M059J (cell line): ENCODE measurements around the gene TROAP. TPM values are rescaled to one million over a fixed set of nuclear protein-coding genes. Genes with fewer than 3 reads are reported as not detected.
A peak's percentile ranks its signal among the peaks of the same experiment; 100 is the strongest.
"Not testable (repeated sequence)": the region's sequence is repeated elsewhere in the genome, so short reads cannot be mapped to it uniquely, and the experiment has no call there.

ENCODE experiments used
- DNase-seq: peaks from one replicate; pipeline ENCODE4 v3.0.0-alpha.2; 2012; ENCODE audit warnings: low read depth
- total RNA-seq: library from RNA; depleted of rRNA; stranded (reverse); fragments of >200 nt; shearing (Covaris generic); gene quantifications from 2 replicates; pipeline ENCODE4 v1.2.3, GENCODE V29; 2014; rRNA removed

Gene TROAP, protein sequence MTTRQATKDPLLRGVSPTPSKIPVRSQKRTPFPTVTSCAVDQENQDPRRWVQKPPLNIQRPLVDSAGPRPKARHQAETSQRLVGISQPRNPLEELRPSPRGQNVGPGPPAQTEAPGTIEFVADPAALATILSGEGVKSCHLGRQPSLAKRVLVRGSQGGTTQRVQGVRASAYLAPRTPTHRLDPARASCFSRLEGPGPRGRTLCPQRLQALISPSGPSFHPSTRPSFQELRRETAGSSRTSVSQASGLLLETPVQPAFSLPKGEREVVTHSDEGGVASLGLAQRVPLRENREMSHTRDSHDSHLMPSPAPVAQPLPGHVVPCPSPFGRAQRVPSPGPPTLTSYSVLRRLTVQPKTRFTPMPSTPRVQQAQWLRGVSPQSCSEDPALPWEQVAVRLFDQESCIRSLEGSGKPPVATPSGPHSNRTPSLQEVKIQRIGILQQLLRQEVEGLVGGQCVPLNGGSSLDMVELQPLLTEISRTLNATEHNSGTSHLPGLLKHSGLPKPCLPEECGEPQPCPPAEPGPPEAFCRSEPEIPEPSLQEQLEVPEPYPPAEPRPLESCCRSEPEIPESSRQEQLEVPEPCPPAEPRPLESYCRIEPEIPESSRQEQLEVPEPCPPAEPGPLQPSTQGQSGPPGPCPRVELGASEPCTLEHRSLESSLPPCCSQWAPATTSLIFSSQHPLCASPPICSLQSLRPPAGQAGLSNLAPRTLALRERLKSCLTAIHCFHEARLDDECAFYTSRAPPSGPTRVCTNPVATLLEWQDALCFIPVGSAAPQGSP
- 31.3 and 47.4 TPM in 2 replicates for total RNA-seq

DNA sequence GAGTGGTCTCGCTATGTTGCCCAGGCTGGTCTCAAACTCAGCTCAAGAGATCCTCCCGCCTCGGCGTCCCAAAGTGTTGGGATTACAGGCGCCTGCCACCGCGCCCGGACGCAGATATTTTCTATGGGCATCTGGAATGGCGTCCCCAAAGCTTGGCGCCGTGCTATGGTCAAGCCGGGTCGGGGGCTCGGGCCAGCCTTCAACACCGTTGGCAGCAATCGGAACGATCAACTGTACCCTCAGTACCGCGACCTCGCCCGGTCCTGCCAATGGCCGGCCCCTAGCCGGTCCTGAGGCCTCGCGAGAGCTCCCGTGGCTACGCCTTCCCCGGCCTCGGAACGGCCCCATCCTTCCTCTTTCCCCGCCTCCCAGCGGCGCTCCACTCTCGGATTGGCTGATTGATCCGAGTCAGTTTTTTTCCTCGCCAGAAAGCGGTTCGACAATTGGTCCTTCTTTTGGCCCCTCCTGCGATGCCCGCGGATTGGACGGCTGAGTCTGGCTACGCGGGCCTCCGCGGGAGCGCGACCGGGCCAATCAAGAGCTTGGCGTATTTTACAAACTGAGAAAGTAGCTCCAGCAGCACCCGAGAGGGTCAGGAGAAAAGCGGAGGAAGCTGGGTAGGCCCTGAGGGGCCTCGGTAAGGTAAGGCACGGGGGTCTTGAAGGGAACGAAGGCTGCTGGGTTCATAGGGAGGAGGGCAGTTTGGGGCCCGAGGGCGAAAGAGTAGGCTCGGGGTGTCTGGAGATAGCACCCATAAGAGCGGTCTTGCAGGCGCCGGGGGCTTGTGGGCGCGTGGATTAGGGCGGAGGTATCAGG is at the start of gene TROAP:
Gene TROAP, plus strand, starts transcription at position 548 of the 816 bp plus-strand sequence. CDS start 354 bp downstream, outside the sequence.
- peak; percentile 98 for DNase-seq

DNA sequence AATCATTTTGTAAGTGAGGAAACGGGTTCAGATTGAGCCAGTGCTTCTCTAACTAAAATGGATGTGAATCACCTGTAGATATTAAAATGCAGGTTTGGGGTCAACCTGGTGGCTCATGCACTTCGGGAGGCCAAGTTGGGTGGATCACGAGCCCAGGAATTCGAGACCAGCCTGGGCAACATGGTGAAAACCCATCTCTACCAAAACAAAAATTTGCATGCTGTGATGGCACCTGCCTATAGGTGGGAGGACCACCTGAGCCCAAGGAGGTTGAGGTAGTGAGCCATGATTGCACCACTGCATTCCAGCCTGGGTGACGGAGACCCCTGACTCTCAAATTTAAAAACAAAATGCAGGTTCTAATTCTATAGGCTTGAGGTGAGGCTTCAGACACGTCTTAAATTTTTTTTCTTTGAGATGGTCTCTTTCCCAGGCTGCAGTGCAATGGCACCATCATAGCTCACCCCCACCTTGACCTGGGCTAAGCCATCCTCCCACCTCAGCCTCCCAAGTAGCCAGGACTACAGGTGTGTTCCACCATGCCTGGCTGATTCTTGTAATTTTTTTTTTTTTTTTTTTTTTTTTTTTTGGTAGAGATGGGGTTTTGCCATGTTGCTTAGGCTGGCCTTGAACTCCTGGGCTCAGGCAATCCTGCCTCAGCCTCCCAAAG is 49.2 kb upstream of the TROAP start:
- no peak for DNase-seq

DNA sequence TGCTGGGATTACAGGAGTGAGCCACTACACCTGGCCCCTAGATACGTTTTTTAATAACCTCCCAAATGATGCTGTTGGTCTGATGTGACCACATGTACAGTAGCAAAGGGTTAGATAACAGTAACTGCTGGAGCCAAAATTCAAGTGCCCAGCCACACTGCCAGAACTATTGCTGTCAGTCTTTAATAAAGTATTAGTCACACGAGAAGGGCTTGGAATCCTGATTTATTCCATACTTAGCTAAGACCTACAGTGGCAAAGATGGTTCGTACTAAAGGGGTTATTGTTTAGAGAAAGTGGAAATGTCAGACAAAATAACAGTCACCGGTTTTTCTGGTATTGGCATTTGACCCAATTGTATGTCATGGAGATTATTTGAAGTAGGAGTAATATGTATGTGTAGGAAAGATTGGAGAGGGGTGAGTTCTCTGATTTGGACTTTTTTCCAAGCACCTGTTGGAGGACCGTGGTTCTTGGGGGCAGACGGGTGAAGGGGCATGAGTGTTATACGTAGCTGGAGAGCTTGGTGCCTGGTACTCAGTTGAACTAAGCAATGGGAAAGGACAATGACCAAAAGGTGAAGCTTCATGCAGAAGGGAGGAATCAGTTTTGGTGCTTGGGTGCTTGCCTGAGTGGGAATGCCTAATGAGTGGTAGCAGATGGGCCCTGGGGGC is 48.5 kb upstream of the TROAP start:
- DNase-seq, result peak; percentile 55

DNA sequence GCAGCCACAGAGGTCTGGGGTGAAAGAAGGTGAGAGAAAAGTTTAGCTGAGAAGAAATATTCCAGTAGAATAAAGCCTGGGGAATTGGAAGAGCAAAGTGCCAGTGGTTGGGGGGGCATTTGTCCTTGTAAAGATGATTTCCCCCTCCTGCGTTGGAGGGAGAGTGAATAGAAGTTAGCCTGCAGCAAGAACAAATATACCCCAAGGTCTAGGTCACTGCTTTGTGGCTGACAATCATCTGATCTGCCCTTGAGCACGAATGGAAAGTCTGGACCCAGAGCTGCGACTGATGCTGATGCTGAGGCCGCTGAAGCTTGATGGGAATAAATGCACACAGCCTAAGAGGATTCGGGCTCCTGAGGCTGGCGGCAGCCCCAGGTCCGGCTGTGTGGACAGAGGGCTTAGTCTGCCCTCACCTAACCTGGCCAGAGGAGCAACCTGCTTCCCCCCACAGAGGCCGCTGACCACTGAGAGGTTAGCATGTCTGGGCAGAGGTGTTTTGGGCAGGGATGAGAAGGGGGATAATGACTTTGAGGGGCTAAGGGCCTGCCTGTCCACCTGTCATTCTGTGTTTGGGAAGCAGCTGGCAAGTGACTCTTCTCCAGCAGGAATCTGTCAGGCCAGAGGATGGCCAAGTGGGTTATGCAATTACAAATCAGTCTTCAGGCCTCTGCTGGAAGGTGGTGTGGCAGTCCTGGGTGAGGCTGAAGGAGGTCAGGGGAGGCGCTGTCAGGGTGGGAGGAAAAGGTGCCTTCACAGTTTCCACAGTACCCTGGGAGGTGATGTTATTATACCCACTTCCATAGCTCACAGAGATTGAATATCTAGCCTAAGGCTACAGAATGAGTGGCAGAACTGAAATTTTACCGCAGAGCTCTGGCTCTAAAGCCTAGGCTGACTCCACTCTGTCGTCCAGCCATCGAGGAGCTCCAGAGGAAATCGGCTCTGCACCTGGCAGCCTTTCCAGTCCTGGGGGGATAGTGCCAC is 46.5 kb upstream of the TROAP start:
- peak; percentile 46 for DNase-seq

DNA sequence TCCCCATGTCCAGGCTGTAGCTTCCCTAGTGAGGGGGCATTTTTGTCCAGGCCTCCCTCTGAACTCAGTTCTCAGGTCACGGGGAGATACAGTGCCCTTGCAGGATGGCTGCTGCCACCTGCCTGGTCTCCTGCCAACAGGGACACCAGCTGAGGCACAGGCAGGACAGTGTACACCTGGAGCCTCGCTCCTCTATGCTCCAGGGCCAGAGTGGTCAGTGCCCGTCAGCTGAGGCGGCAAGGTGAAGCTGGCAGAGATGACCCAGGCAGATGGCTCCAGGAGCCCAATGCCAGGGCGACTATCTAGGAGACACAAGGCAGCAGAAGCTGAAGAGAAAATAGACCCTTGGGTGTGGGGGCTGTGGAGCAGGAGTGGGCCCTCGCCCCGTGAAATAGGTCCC is 45.6 kb upstream of the TROAP start:
- no peak for DNase-seq

DNA sequence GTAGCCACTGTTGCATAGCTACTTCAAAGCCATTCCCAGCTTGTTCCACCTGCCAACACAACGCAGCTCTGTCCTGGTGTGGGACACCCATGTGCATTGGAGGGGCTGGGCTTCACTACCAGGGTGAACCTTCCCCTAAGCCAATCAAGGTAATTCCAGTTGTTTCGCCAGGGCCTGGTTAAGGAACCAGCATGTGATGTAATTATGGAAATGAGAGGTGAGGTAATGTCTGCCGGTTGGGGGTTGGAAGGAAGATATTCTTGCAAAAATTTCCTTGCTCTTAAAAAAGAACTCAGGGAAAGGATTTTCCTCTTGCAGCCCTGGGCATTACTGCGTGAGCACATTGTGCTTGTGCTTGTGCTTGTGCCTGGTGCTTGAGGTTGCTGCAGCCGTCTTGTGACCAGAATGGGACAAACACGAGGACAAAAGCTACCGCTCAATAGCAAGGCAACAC is 43.3 kb upstream of the TROAP start:
- no peak for DNase-seq

DNA sequence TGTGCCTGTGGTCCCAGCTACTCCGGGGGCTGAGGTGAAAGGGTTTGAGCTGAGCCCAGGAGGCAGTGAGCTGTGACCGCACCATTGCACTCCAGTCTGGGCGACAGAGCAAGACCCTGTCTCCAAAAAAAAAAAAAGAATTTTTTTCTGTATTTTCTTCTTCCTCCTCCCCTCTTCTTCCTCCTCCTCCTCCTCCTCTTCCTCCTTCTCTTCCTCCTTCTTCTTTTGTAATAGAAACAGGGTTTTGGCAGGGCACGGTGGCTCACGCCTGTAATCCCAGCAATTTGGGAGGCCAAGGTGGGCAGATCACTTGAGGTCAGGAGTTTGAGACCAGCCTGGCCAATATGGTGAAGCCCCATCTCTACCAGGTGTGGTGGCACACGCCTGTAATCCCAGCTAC is 42.5 kb upstream of the TROAP start:
- DNase-seq, result not testable (repeated sequence)

DNA sequence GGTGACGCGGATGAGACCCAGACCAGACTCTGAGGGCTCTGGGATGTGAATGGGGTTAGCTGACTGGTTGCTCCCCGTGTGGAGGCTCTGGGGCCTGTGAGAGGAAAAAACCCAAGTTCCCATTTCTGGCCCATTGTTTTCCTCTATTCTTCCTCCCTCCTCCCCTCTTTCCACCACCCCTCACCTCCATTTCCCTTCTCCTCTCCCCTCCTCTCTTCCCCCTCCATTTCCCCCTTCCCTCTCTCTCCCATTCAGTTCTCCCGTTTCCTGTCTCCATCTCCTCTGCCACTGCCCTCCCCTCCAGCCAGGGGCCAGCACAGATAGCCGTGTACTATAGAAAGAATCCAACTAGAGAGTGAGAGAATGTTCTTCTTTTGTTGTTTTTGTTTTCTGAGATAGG is 40.8 kb upstream of the TROAP start:
- DNase-seq, result no peak

DNA sequence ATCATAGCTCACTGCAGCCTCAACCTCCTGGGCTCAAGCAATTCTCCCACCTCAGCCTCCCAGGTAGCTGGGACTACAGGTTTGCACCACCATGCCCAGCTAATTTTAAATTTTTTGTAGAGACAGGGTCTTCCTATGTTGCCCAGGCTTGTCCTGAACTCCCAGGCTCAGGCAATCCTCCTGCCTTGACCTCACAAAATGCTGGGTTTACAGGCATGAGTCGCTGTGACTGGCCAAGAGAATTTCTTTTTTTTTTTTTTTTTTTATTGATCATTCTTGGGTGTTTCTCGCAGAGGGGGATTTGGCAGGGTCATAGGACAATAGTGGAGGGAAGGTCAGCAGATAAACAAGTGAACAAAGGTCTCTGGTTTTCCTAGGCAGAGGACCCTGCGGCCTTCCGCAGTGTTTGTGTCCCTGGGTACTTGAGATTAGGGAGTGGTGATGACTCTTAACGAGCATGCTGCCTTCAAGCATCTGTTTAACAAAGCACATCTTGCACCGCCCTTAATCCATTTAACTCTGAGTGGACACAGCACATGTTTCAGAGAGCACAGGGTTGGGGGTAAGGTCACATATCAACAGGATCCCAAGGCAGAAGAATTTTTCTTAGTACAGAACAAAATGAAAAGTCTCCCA is 40.2 kb upstream of the TROAP start:
- DNase-seq, result not testable (repeated sequence)

DNA sequence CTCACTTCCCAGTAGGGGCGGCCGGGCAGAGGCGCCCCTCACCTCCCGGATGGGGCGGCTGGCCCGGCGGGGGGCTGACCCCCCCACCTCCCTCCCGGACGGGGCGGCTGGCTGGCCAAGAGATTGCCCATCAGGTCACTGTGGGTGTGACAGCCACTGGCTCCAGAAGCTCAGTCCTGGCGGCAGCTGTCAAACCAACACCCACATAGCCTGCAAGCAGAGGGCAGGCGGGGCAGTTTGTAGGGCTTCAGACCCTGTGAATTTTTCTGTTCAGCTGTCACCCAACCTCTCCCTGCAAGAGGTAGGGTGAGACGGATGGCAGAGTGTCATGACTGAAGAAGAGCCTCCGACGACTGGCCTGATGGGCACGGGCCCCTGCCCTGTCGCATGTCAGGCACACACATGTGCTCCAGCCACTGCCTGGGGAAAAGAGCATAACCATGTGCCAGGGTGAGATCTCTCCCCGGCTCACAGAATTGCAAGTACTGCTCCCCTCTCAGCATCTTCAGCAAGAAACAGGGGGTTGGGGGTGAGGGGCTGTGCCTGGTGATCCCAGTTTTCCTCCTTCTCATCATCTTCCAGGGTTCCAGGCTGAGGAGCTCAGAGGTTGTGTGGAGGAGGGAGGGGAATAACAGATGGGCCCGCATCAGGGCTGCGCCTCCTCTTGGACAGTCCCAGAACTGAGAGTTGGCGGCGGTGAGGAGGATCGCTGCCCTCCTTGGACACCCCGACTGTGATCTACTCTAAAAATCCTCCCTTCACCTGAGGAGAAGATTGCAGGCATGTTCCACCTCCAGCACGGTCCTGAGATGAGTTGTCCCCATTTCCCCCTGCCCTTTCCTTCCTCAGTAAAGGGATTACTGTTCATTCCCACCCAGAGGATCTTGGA is 39.3 kb upstream of the TROAP start:
- DNase-seq, result no peak

DNA sequence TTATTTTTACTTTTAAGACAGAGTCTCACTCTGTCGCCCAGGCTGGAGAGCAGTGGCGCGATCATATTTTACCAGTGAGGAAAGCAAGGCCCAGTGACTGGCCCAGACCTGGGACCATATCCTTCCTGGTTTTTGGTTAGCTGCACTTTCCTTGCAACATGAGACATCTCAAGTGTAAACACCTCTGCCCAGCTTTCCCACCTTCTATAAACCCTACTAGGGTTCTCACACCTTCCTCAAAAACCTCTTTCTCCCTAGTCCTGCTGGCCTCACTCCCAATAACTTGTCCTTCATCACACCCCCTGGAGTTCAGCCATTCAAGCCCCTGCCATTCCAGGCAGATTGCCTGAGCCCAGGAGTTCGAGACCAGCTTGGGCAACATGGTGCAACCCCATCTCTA is 38.4 kb upstream of the TROAP start:
- DNase-seq, result no peak

DNA sequence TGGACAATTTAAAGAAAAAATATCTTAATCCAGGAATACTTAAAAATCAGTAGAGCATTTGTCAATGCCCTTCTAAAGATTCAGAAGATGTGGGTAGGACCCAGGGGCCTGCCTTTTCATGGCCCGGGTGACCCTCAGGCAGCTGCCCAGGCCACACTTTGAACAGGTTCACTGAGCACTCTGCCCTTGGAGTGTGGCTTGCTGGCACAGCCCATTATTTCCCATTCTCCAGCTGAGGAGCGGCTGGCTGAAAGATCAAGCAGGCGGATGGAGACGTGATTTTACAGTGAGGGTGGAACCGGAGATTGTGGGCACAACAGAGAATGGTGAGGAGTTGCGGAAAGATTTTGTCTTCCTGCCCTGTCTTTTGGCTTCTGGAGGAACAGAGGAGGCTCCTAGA is 35.2 kb upstream of the TROAP start:
- DNase-seq, result no peak

DNA sequence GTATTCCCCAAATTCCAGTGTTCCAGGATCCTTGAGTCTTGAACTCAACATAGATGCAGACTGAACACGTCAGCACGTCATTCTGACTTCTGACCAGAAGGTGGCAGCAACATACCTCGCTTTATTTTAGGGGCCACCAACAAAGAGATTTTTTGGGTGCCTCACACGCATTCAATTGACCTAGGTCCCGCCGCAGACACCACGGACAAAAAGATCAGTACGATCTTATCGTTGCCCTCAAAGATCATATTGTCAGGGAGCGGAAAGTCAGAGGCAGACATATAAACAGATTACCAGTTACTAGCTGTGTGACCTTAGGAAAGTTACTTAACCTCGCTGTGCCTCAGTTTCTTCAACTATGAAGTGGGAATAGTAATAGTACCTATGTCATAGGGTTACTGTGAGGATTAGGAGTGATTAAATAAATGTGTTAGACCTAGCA is 34.6 kb upstream of the TROAP start:
- peak; percentile 58 for DNase-seq

DNA sequence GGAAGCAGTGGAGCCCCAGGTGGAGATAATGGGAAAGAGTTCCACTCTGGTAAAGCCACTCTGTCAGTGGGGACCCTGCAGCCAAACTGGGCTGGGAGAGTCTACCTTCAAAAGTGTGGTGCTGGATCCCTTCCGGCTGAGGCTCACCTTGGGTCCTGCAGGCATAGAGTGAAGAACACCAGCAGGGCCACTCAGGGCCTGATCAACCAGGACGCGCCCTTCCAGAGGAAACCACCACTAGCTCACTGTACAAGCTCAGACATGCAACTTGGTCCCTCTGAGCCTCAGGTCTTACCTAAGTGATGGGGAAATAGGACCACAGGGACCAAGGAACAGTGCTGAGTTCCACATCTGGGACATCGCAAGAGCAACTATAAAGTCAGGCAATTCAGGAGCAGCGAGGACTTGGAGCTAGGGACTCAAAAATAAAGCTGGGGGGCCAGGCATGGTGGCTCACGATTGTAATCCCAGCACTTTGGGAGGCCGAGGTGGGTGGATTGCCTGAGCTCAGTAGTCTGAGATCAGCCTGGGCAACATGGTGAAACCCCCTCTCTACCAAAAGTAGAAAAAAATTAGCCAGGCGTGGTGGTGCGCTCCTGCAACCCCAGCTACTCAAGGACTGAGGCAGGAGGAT is 34.0 kb upstream of the TROAP start:
- DNase-seq, result no peak

DNA sequence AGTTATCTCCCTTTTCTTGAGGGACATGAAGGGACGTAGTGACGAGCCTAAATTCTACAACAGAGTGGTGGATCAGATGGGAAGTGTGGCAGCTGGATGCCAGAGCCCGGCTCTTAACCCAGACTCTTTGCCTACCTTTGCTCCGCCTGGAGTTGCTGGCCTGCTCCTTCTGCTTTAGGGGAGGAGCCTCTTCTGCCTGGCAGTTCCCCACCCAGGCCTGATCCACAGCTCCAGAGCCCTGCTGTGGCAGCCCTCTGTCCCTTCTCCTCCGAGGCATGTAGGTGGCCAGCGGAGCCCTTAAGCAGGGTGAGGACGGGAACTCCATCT is 30.4 kb upstream of the TROAP start:
- no peak for DNase-seq

DNA sequence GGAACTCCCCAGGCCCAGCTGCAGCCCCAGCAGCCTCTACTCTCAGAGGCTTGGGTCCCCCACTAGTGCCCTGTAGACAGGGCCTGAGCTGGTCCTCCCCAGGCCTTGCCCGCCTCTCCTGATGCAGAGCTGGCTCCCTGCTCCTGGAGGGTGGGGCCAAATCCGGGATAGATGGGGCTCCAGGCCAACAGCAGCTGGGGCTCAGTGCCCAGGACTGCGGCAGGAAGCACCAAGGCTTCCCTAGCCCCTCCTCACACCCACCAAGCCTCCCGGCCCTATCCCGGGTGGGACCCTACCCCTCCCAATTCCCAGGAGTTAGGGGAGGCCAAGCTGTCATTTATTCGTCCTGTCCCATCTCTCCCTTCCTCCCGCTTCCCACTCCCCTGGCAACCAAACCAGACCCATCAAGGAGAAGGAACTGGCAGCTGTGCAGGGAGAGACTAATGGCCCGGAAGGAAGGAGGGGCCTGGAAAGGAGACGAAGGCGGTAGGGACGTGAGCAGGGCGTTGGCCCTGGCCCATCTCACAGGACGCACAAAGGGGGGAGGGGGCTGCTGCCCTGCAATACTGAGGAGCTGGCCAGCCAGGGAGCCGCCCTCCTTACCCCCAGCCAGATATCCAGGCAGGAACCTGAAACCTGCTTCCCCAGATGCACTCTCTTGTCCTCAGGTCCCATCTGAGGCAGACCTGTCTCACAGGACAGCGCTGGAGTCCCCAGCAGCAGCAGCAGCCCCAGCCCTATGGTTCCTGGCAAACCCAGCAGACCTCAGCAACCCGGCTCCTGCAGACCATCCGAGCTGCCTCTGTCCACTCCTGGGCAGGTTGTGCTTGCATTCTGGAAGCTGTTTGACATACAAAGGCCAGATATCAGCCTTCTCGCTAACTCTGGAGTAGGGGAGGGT is 29.7 kb upstream of the TROAP start:
- DNase-seq, result no peak
